Psoas muscle (tissue), 8 donors: ENCODE results near the gene PHACTR4. TPM values are rescaled to one million over a fixed set of nuclear protein-coding genes. Genes with fewer than 3 reads are reported as not detected.
"Not testable (repeated sequence)": the region's sequence is repeated elsewhere in the genome, so short reads cannot be mapped to it uniquely, and the experiment has no call there.

Source experiments
- ATAC-seq, 4 donors: fragments of 200-7000 bp; cut with Tn5 transposase; one replicate each; pipeline ENCODE4 v1.9.1; 2020; ENCODE audit warnings: moderate library complexity in 3 of 4, mild to moderate bottlenecking in 2 of 4
- DNase-seq, 2 donors: peaks; one replicate each; pipeline ENCODE4 v3.0.0-alpha.2; 2020
- H3K27ac ChIP-seq: fragments of 200-600 bp; one replicate; pipeline ENCODE4 v1.8.0; 2022
- H3K27me3 ChIP-seq, 3 donors: fragments of 200-600 bp in 1 of 3; one replicate each; pipeline versions ENCODE4 v1.6.1 to v1.8.0; 2013 to 2022; ENCODE audit warnings: low read length in 2 of 3, mild to moderate bottlenecking in 2 of 3, moderate library complexity in 1 of 3; ENCODE audit not compliant: insufficient read depth in 3 of 3
- H3K36me3 ChIP-seq, 2 donors: fragments of 200-600 bp in 1 of 2; one replicate each; pipeline versions ENCODE4 v1.6.1 to v1.8.0; 2013 to 2022; ENCODE audit warnings: low read depth in 1 of 2, mild to moderate bottlenecking in 1 of 2, moderate library complexity in 1 of 2; ENCODE audit not compliant: insufficient read depth in 1 of 2
- H3K4me1 ChIP-seq: fragments of 200-600 bp; one replicate; pipeline ENCODE4 v1.8.0; 2022
- H3K4me3 ChIP-seq: fragments of 200-600 bp; one replicate; pipeline ENCODE4 v1.8.0; 2022; ENCODE audit warnings: mild to moderate bottlenecking
- H3K9me3 ChIP-seq: fragments of 200-600 bp; one replicate; pipeline ENCODE4 v1.8.0; 2022
- CTCF ChIP-seq: fragments of 200-600 bp; IDR thresholded peaks from one replicate; pipeline ENCODE4 v1.8.0; 2022; ENCODE audit warnings: antibody characterized with exemption
- WGBS, 3 donors: extraction: QIAGEN DNeasy Blood & Tissue Kit; methylation state at CpG; one replicate each; pipeline versions ENCODE4 v1.1.6 to v1.1.7; 2013; 5-methylcytosine and 5-hydroxymethylcytosine counted together
- intact Hi-C, 2 donors: fragments of 100-400 bp; cut with DNase I; formaldehyde crosslinking; loops; one replicate each; pipeline versions ENCODE4 v1.11.0 to v1.14.2; 2022
- polyA plus RNA-seq, 3 donors: library from polyadenylated mRNA; stranded (reverse); fragments of 200-250 nt; gene quantifications; one replicate each; pipeline ENCODE4 v1.2.3, GENCODE V29; 2013
- total RNA-seq, 4 donors: library from RNA; stranded (reverse); fragmentation: NEBNext Ultra II Directional in 2 of 4; extraction: Animal tissue kit (Norgen Biotek cat#: 25700) in 2 of 4; gene quantifications; one replicate each; pipeline versions ENCODE4 v1.2.1 to v1.2.4, GENCODE V29; 2021 to 2023
- donor health status: healthy with polysubstance abuse.
- donor health status: DM: no; HTN: no; CAD: no; lungs with moderate emphysema.
- donor health status: Bipolar disorder and iron deficiency.
- donor health status: healthy.
- donor health status: DM: yes; HTN: yes; CAD: no.
- donor health status: DM: no; HTN: no; CAD: no.
- donor health status: DM: no; HTN: no; CAD: no.
- donor health status: DM: yes; HTN: yes; CAD: no.

Gene PHACTR4
- total and polyA plus RNA-seq, 7 donors: 11.7 to 41.8 (median 25.1) TPM

GRCh38 chr1:28370239-28371009 is 884 bp downstream of the PHACTR4 start:
- peak overlapping the region; percentile 84 for H3K4me3 ChIP-seq
- H3K4me1 ChIP-seq: peaks cover 14% of the 10 kb centered on the region
- DNase-seq (no peak), ATAC-seq (peak in 2 of 4 donors; percentile 13 to 52)
- no peaks in the 10 kb centered on the region for H3K9me3 ChIP-seq
- H3K27me3 ChIP-seq: no peaks in the 10 kb centered on the region
- intact Hi-C loops: no loop called here
- peak overlapping the region; percentile 91 for H3K27ac ChIP-seq
- 32 to 35% (median 33%) methylated on average over 32 of the region's 32 CpGs for WGBS, 3 donors
- H3K36me3 ChIP-seq: no peaks in the 10 kb centered on the region
- TF ChIP-seq CTCF: peak; percentile 12

GRCh38 chr1:28371010-28371377 is 1.5 kb downstream of the PHACTR4 start:
- Histone ChIP-seq H3K36me3 (no peaks in the 10 kb centered on the region), H3K4me1 (peaks cover 14% of the 10 kb centered on the region), H3K9me3 (no peaks in the 10 kb centered on the region), H3K4me3 (peak overlapping the region; percentile 84), H3K27me3 (no peaks in the 10 kb centered on the region), H3K27ac (no peak overlapping the region)
- ATAC-seq (no peak), DNase-seq (no peak)
- intact Hi-C loops: no loop called here
- TF ChIP-seq CTCF: no peak
- WGBS, 3 donors: 83 to 86% (median 84%) methylated on average over 5 of the region's 5 CpGs

- Histone ChIP-seq H3K4me1 (peaks cover 14% of the 10 kb centered on the region), H3K27ac (peak overlapping the region; percentile 9)
- H3K27me3 ChIP-seq, DNase-seq, intact Hi-C loops, H3K36me3 ChIP-seq, ATAC-seq, H3K9me3 ChIP-seq, H3K4me3 ChIP-seq: not testable (repeated sequence)
- 66 to 84% (median 75%) methylated on average over 7 of the region's 7 CpGs for WGBS, 3 donors
Observed at GRCh38 chr1:28373450-28373849, 3.9 kb downstream of the PHACTR4 start.

- 82 to 84% (median 83%) methylated on average over 2 of the region's 2 CpGs for WGBS, 3 donors
- no peak overlapping the region for H3K4me3 ChIP-seq
- no peak for DNase-seq
- no peak for TF ChIP-seq CTCF
- no peaks in the 10 kb centered on the region for H3K9me3 ChIP-seq
- peaks cover 14% of the 10 kb centered on the region for H3K4me1 ChIP-seq
- no peaks in the 10 kb centered on the region for H3K27me3 ChIP-seq
- intact Hi-C loops: no loop called here
- H3K27ac ChIP-seq: no peak overlapping the region
- no peaks in the 10 kb centered on the region for H3K36me3 ChIP-seq
- no peak for ATAC-seq
Observed at GRCh38 chr1:28374297-28374696, 4.8 kb downstream of the PHACTR4 start.

- intact Hi-C loops, H3K27me3 ChIP-seq, H3K27ac ChIP-seq, H3K9me3 ChIP-seq, H3K4me3 ChIP-seq, H3K36me3 ChIP-seq, ATAC-seq, DNase-seq: not testable (repeated sequence)
- 91 to 95% (median 92%) methylated on average over 11 of the region's 11 CpGs for WGBS, 3 donors
- H3K4me1 ChIP-seq: peaks cover 11% of the 10 kb centered on the region
Observed at GRCh38 chr1:28375598-28375997, 6.1 kb downstream of the PHACTR4 start.

- intact Hi-C loops, H3K9me3 ChIP-seq, H3K4me1 ChIP-seq, DNase-seq, H3K27me3 ChIP-seq, H3K36me3 ChIP-seq, ATAC-seq, H3K27ac ChIP-seq, H3K4me3 ChIP-seq: not testable (repeated sequence)
- WGBS, 3 donors: 95 to 100% (median 95%) methylated on average over 2 of the region's 2 CpGs
Observed at GRCh38 chr1:28376195-28376594, 6.7 kb downstream of the PHACTR4 start.
